CD4-positive, alpha-beta T cell (primary cell): Measurements from ENCODE around the gene PBX4. TPM values are rescaled to one million over a fixed set of nuclear protein-coding genes. Genes with fewer than 3 reads are reported as not detected.
A peak's percentile ranks its signal among the peaks of the same experiment; 100 is the strongest.

ENCODE experiments used
- ATAC-seq: fragments of 200-7000 bp; cut with Tn5 transposase; one replicate; pipeline ENCODE4 v1.10.0; 2022; ENCODE audit warnings: mild to moderate bottlenecking; ENCODE audit not compliant: poor library complexity
- CTCF ChIA-PET: fragments of 350-600 bp; sonication (Branson Sonifier 250); formaldehyde crosslinking; loops from one replicate; lab custom pipeline; 2021; ENCODE audit warnings: antibody characterized with exemption, inconsistent platforms; lab: Charles Lee
- POLR2A ChIA-PET: fragments of 350-600 bp; sonication (Branson Sonifier 250); formaldehyde crosslinking; loops from one replicate; lab custom pipeline; 2021; ENCODE audit warnings: antibody characterized with exemption, inconsistent platforms; lab: Charles Lee
- DNase-seq, 14 experiments: peaks; one replicate each; pipeline ENCODE4 v3.0.0-alpha.2; 2013 to 2020; ENCODE audit warnings: mixed read lengths in 2 of 14
- H3K27ac ChIP-seq, 2 donors: one replicate each; pipeline versions ENCODE4 v1.5.1 to v1.7.0; 2013; ENCODE audit warnings: low read length in 2 of 2, low read depth in 1 of 2, mild to moderate bottlenecking in 1 of 2
- H3K27me3 ChIP-seq, 2 experiments: 1 replicate in 1 of 2; 2 replicates in 1 of 2; pipeline versions ENCODE4 v1.6.1 to v1.7.0; 2013; ENCODE audit warnings: low read length in 2 of 2, control low read depth in 1 of 2, mild to moderate bottlenecking in 1 of 2, moderate library complexity in 1 of 2; ENCODE audit not compliant: insufficient read depth in 2 of 2, control insufficient read depth in 1 of 2
- H3K36me3 ChIP-seq: one replicate; pipeline ENCODE4 v1.6.1; 2013; ENCODE audit warnings: low read length, control low read depth; ENCODE audit not compliant: insufficient read depth
- H3K4me1 ChIP-seq: one replicate; pipeline ENCODE4 v1.6.1; 2013; ENCODE audit warnings: low read length, control low read depth; ENCODE audit not compliant: insufficient read depth
- H3K4me3 ChIP-seq: one replicate; pipeline ENCODE4 v1.5.1; 2013; ENCODE audit warnings: mild to moderate bottlenecking, low read length, moderate library complexity
- H3K9me3 ChIP-seq, 2 experiments: 1 replicate in 1 of 2; 2 replicates in 1 of 2; pipeline versions ENCODE4 v1.6.1 to v1.7.0; 2013; ENCODE audit warnings: low read length in 2 of 2, mild to moderate bottlenecking in 2 of 2, control low read depth in 1 of 2, moderate library complexity in 1 of 2; ENCODE audit not compliant: control insufficient read depth in 1 of 2, insufficient read depth in 1 of 2
- H3K27ac Mint-ChIP-seq: one replicate; pipeline ENCODE4 v1.8.0; 2020; ENCODE audit warnings: mixed read lengths
- H3K27me3 Mint-ChIP-seq: one replicate; pipeline ENCODE4 v1.8.0; 2021; ENCODE audit warnings: mixed read lengths
- H3K36me3 Mint-ChIP-seq: one replicate; pipeline ENCODE4 v1.8.0; 2021; ENCODE audit warnings: low read depth, mixed read lengths
- H3K4me1 Mint-ChIP-seq: one replicate; pipeline ENCODE4 v1.8.0; 2021; ENCODE audit warnings: low read depth, mixed read lengths
- H3K4me3 Mint-ChIP-seq: one replicate; pipeline ENCODE4 v1.8.0; 2020; ENCODE audit warnings: mild to moderate bottlenecking, mixed read lengths
- H3K9me3 Mint-ChIP-seq: one replicate; pipeline ENCODE4 v1.8.0; 2020; ENCODE audit warnings: mixed read lengths
- CTCF ChIP-seq: fragments of 200-600 bp; IDR thresholded peaks from one replicate; pipeline ENCODE4 v1.8.0; 2022; ENCODE audit warnings: antibody characterized with exemption, mild to moderate bottlenecking
- intact Hi-C, 2 experiments: fragments of 100-400 bp; cut with DNase I in 1 of 2; cut with micrococcal nuclease in 1 of 2; formaldehyde crosslinking; loops; one replicate each; pipeline versions ENCODE4 v1.15.1 to v1.9.0; 2023 to 2025; cut with DNase I, micrococcal nuclease
- total RNA-seq, 174 experiments: library from RNA in 2 of 174; stranded (reverse) in 2 of 174; gene quantifications; one replicate each; pipeline ENCODE4 v1.2.3 and lab custom pipeline; 2021 to 2026

The PBX4 gene
- total RNA-seq, 2 experiments from 2014 or later: 50.1 to 51.8 TPM

- no peaks in the 10 kb centered on the region for H3K27me3 ChIP-seq
- H3K27ac ChIP-seq: peak overlapping the region in 1 of 2 donors; percentile 23
- peaks cover 82% of the 10 kb centered on the region for H3K36me3 Mint-ChIP-seq
- no peaks in the 10 kb centered on the region for H3K9me3 Mint-ChIP-seq
- H3K9me3 ChIP-seq: no peaks in the 10 kb centered on the region
- no peak overlapping the region for H3K4me3 Mint-ChIP-seq
- ChIA-PET POLR2A (interaction anchor here (2.6 kb wide), 1 partner anchor 33 kb away, joined by 7 read pairs; no protein-coding TSS in a partner anchor), CTCF (no interaction called here)
- H3K36me3 ChIP-seq: peaks cover 82% of the 10 kb centered on the region
- H3K27ac Mint-ChIP-seq: peak overlapping the region; percentile 36
- H3K4me1 Mint-ChIP-seq: peaks cover 5% of the 10 kb centered on the region
- no peak for TF ChIP-seq CTCF
- H3K4me3 ChIP-seq: no peak overlapping the region
- DNase-seq (no peak), ATAC-seq (no peak)
- intact Hi-C loops: no loop called here
- H3K4me1 ChIP-seq: peaks cover 18% of the 10 kb centered on the region
- H3K27me3 Mint-ChIP-seq: no peaks in the 10 kb centered on the region
These were observed 16.8 kb upstream of the PBX4 start for GRCh38 chr19:19635313-19635702.

- intact Hi-C loops: no loop called here
- Mint-ChIP-seq H3K27ac (peak overlapping the region; percentile 47), H3K9me3 (no peaks in the 10 kb centered on the region), H3K4me3 (no peak overlapping the region), H3K27me3 (no peaks in the 10 kb centered on the region), H3K4me1 (peaks cover 5% of the 10 kb centered on the region), H3K36me3 (peaks cover 77% of the 10 kb centered on the region)
- peaks cover 13% of the 10 kb centered on the region for H3K4me1 ChIP-seq
- no peak overlapping the region for H3K27ac ChIP-seq
- H3K9me3 ChIP-seq: no peaks in the 10 kb centered on the region
- ATAC-seq (no peak), DNase-seq (peak in 1 of 14 experiments; percentile 17)
- H3K27me3 ChIP-seq: no peaks in the 10 kb centered on the region
- CTCF ChIA-PET: no interaction called here
- no peak overlapping the region for H3K4me3 ChIP-seq
- H3K36me3 ChIP-seq: peaks cover 81% of the 10 kb centered on the region
- no peak for TF ChIP-seq CTCF
- POLR2A ChIA-PET: interaction anchor here (2.6 kb wide), 1 partner anchor 33 kb away, joined by 7 read pairs; no protein-coding TSS in a partner anchor
These were observed 16.2 kb upstream of the PBX4 start for GRCh38 chr19:19634516-19635312.

- POLR2A ChIA-PET: interaction anchor here (0.6 to 2.6 kb wide), 4 partner anchors 29 to 163 kb away, joined by 3 to 7 read pairs (median 4); partner anchors contain the start of gene ZNF101
- TF ChIP-seq CTCF: no peak
- H3K27me3 Mint-ChIP-seq: no peaks in the 10 kb centered on the region
- H3K4me3 ChIP-seq: no peak overlapping the region
- ATAC-seq (no peak), DNase-seq (peak in 1 of 14 experiments; percentile 13)
- intact Hi-C loops: no loop called here
- peaks cover 72% of the 10 kb centered on the region for H3K36me3 Mint-ChIP-seq
- H3K4me3 Mint-ChIP-seq: no peak overlapping the region
- CTCF ChIA-PET: interaction anchor here (1.0 kb wide), 1 partner anchor 80 kb away, joined by 3 read pairs; no protein-coding TSS in a partner anchor
- H3K9me3 ChIP-seq: no peaks in the 10 kb centered on the region
- no peaks in the 10 kb centered on the region for H3K9me3 Mint-ChIP-seq
- peak overlapping the region; percentile 47 for H3K27ac Mint-ChIP-seq
- H3K27ac ChIP-seq: no peak overlapping the region
- peaks cover 78% of the 10 kb centered on the region for H3K36me3 ChIP-seq
- peaks cover 6% of the 10 kb centered on the region for H3K4me1 Mint-ChIP-seq
- no peaks in the 10 kb centered on the region for H3K27me3 ChIP-seq
- peaks cover 13% of the 10 kb centered on the region for H3K4me1 ChIP-seq
These were observed 15.4 kb upstream of the PBX4 start for GRCh38 chr19:19633711-19634515.
